C4-2B (cell line): ENCODE measurements around the gene HEXIM2.
"Not testable (repeated sequence)": the region's sequence is repeated elsewhere in the genome, so short reads cannot be mapped to it uniquely, and the experiment has no call there.

Experiments
- CTCF ChIP-seq: fragments of 450-650 bp; conservative IDR thresholded peaks from 2 replicates; pipeline ENCODE4 v1.5.1; 2017; ENCODE audit warnings: mild to moderate bottlenecking
- ZFX ChIP-seq: fragments of 450-650 bp; IDR thresholded peaks from 2 replicates; pipeline ENCODE4 v1.6.1; 2017

- not testable (repeated sequence) for TF ChIP-seq CTCF, ZFX
Observed at GRCh38 chr17:45201880-45202279, 40.2 kb downstream of the HEXIM2 start.
